Measurements from ENCODE around the gene SLC35E2B. TPM values are rescaled to one million over a fixed set of nuclear protein-coding genes. Genes with fewer than 3 reads are reported as not detected.

SLC35E2B gene
- total RNA-seq, 4 donors from 2014 or later = 34.0 to 59.9 (median 48.8) TPM

- no peak overlapping the region for H3K4me3 ChIP-seq
- DNase-seq (ENCODE audit: low spot score in 2 of 2) = peak in 1 of 2 donors; percentile 58
- no peak overlapping the region for H3K27ac ChIP-seq
- H3K36me3 ChIP-seq = peaks cover 8% of the 10 kb centered on the region
- H3K9me3 ChIP-seq = no peaks in the 10 kb centered on the region
- 95% methylated on average over 4 of the region's 9 CpGs for WGBS
- peaks cover 28% of the 10 kb centered on the region for H3K4me1 ChIP-seq
- H3K27me3 ChIP-seq = no peaks in the 10 kb centered on the region
- TF ChIP-seq POLR2AphosphoS5 (IDR thresholded peaks at IDR 0.05) (no peak), POLR2A (IDR thresholded peaks at IDR 0.05) (no peak), CTCF (IDR thresholded peaks at IDR 0.05) (no peak), EP300 (IDR thresholded peaks at IDR 0.05) (no peak)
Measured at GRCh38 chr1:1618396-1619068, 74.1 kb downstream of the SLC35E2B start.

GRCh38 chr1:1617925-1618324 lies 74.7 kb downstream of the SLC35E2B start:
- H3K9me3 ChIP-seq = no peaks in the 10 kb centered on the region
- peaks cover 31% of the 10 kb centered on the region for H3K4me1 ChIP-seq
- 86% methylated on average over 3 of the region's 6 CpGs for WGBS
- no peak for TF ChIP-seq EP300 (IDR thresholded peaks at IDR 0.05)
- TF ChIP-seq CTCF (IDR thresholded peaks at IDR 0.05) = no peak
- TF ChIP-seq POLR2AphosphoS5 (IDR thresholded peaks at IDR 0.05) = no peak
- TF ChIP-seq POLR2A (IDR thresholded peaks at IDR 0.05) = no peak
- peaks cover 8% of the 10 kb centered on the region for H3K36me3 ChIP-seq
- no peak overlapping the region for H3K4me3 ChIP-seq
- no peaks in the 10 kb centered on the region for H3K27me3 ChIP-seq
- H3K27ac ChIP-seq = no peak overlapping the region
- DNase-seq (ENCODE audit: low spot score in 2 of 2) = no peak

GRCh38 chr1:1617516-1617915 lies 75.1 kb downstream of the SLC35E2B start:
- H3K4me1 ChIP-seq = peaks cover 31% of the 10 kb centered on the region
- no peaks in the 10 kb centered on the region for H3K27me3 ChIP-seq
- H3K36me3 ChIP-seq = peaks cover 8% of the 10 kb centered on the region
- H3K4me3 ChIP-seq = no peak overlapping the region
- no peak for DNase-seq (ENCODE audit: low spot score in 2 of 2)
- H3K27ac ChIP-seq = no peak overlapping the region
- whole genome bisulfite sequencing = 91% methylated on average over 8 of the region's 11 CpGs
- TF ChIP-seq POLR2AphosphoS5 (IDR thresholded peaks at IDR 0.05) = no peak
- no peak for TF ChIP-seq POLR2A (IDR thresholded peaks at IDR 0.05)
- no peak for TF ChIP-seq EP300 (IDR thresholded peaks at IDR 0.05)
- TF ChIP-seq CTCF (IDR thresholded peaks at IDR 0.05) = no peak
- no peaks in the 10 kb centered on the region for H3K9me3 ChIP-seq

- Histone ChIP-seq H3K4me3 (peak overlapping the region; percentile 96), H3K4me1 (peaks cover 31% of the 10 kb centered on the region), H3K36me3 (peaks cover 8% of the 10 kb centered on the region), H3K27ac (no peak overlapping the region), H3K9me3 (no peaks in the 10 kb centered on the region), H3K27me3 (no peaks in the 10 kb centered on the region)
- 75% methylated on average over 17 of the region's 19 CpGs for WGBS
- no peak for TF ChIP-seq POLR2AphosphoS5 (IDR thresholded peaks at IDR 0.05)
- TF ChIP-seq CTCF (IDR thresholded peaks at IDR 0.05) = no peak
- TF ChIP-seq EP300 (IDR thresholded peaks at IDR 0.05) = no peak
- no peak for TF ChIP-seq POLR2A (IDR thresholded peaks at IDR 0.05)
- DNase-seq (ENCODE audit: low spot score in 2 of 2) = peak in 1 of 2 donors; percentile 69
Measured at GRCh38 chr1:1616838-1617237, 75.8 kb downstream of the SLC35E2B start.

GRCh38 chr1:1616045-1616790 lies 76.4 kb downstream of the SLC35E2B start:
- Histone ChIP-seq H3K9me3 (no peaks in the 10 kb centered on the region), H3K27ac (peak overlapping the region; percentile 99), H3K36me3 (peaks cover 8% of the 10 kb centered on the region), H3K27me3 (no peaks in the 10 kb centered on the region), H3K4me3 (peak overlapping the region; percentile 96), H3K4me1 (peaks cover 31% of the 10 kb centered on the region)
- 5% methylated on average over 23 of the region's 80 CpGs for WGBS
- TF ChIP-seq POLR2A (IDR thresholded peaks at IDR 0.05) = no peak
- TF ChIP-seq POLR2AphosphoS5 (IDR thresholded peaks at IDR 0.05) = no peak
- no peak for TF ChIP-seq CTCF (IDR thresholded peaks at IDR 0.05)
- TF ChIP-seq EP300 (IDR thresholded peaks at IDR 0.05) = no peak
- DNase-seq (ENCODE audit: low spot score in 2 of 2) = peak in 1 of 2 donors; percentile 77
